T-helper 1 cell (primary cell): Measurements from ENCODE around the gene NFE2.
"Not testable (repeated sequence)": the region's sequence is repeated elsewhere in the genome, so short reads cannot be mapped to it uniquely, and the experiment has no call there.

Experiments
- DNase-seq, 5 donors: peaks; one replicate each; pipeline ENCODE4 v3.0.0-alpha.2; 2012 to 2020

Gene NFE2

GRCh38 chr12:54306925-54307741, 6.3 kb upstream of the NFE2 start:
- DNase-seq, result peak in 1 of 5 donors; percentile 63

- no peak for DNase-seq
Observed at GRCh38 chr12:54304187-54304810, 3.5 kb upstream of the NFE2 start.

GRCh38 chr12:54303640-54304039, 2.8 kb upstream of the NFE2 start:
- DNase-seq, result no peak

GRCh38 chr12:54301428-54302048, 723 bp upstream of the NFE2 start:
- no peak for DNase-seq

GRCh38 chr12:54300225-54300731, 537 bp downstream of the NFE2 start:
- no peak for DNase-seq

GRCh38 chr12:54299515-54300224, 1.1 kb downstream of the NFE2 start:
- DNase-seq, result no peak

GRCh38 chr12:54298904-54299303, 1.9 kb downstream of the NFE2 start:
- DNase-seq, result no peak

GRCh38 chr12:54296393-54297099, 4.3 kb downstream of the NFE2 start:
- DNase-seq, result no peak

GRCh38 chr12:54294953-54295566, 5.8 kb downstream of the NFE2 start:
- DNase-seq, result no peak

GRCh38 chr12:54294152-54294952, 6.5 kb downstream of the NFE2 start:
- DNase-seq, result peak in 4 of 5 donors; percentile 18 to 55 (median 34)

GRCh38 chr12:54292931-54293241, 7.9 kb downstream of the NFE2 start:
- DNase-seq, result no peak

- no peak for DNase-seq
Observed at GRCh38 chr12:54292083-54292930, 8.5 kb downstream of the NFE2 start.

- DNase-seq, result no peak
Observed at GRCh38 chr12:54287261-54288157, 13.3 kb downstream of the NFE2 start.

- no peak for DNase-seq
Observed at GRCh38 chr12:54286042-54287030, 14.5 kb downstream of the NFE2 start.

GRCh38 chr12:54285150-54286041, 15.4 kb downstream of the NFE2 start:
- DNase-seq, result no peak

- DNase-seq, result not testable (repeated sequence)
Observed at GRCh38 chr12:54284070-54284780, 16.6 kb downstream of the NFE2 start.
